ENCODE data around the gene CCDC102A.
"Not testable (repeated sequence)": the region's sequence is repeated elsewhere in the genome, so short reads cannot be mapped to it uniquely, and the experiment has no call there.

The CCDC102A gene

GRCh38 chr16:57572978-57573728, 36.8 kb upstream of the CCDC102A start:
- no peak for DNase-seq
- Histone ChIP-seq H3K4me3 (ENCODE audit: low read depth, low read length) (no peak overlapping the region), H3K36me3 (no peaks in the 10 kb centered on the region), H3K27me3 (no peaks in the 10 kb centered on the region), H3K4me1 (no peaks in the 10 kb centered on the region), H3K9me3 (no peaks in the 10 kb centered on the region; the same call in 1 of the 2 replicates)
- TF ChIP-seq CTCF (IDR thresholded peaks at IDR 0.05; ENCODE audit: low read depth, low read length), result no peak

GRCh38 chr16:57571098-57571497, 34.7 kb upstream of the CCDC102A start:
- no peak for TF ChIP-seq CTCF (IDR thresholded peaks at IDR 0.05; ENCODE audit: low read depth, low read length)
- H3K9me3 ChIP-seq, result no peaks in the 10 kb centered on the region; the same call in 1 of the 2 replicates
- no peaks in the 10 kb centered on the region for H3K27me3 ChIP-seq
- no peak for DNase-seq
- H3K4me1 ChIP-seq, result no peaks in the 10 kb centered on the region
- H3K36me3 ChIP-seq, result no peaks in the 10 kb centered on the region
- no peak overlapping the region for H3K4me3 ChIP-seq (ENCODE audit: low read depth, low read length)

GRCh38 chr16:57570301-57571070, 34.1 kb upstream of the CCDC102A start:
- Histone ChIP-seq H3K4me1 (no peaks in the 10 kb centered on the region), H3K9me3 (no peaks in the 10 kb centered on the region; the same call in 1 of the 2 replicates), H3K27me3 (no peaks in the 10 kb centered on the region), H3K36me3 (no peaks in the 10 kb centered on the region), H3K4me3 (ENCODE audit: low read depth, low read length) (no peak overlapping the region)
- no peak for DNase-seq
- TF ChIP-seq CTCF (IDR thresholded peaks at IDR 0.05; ENCODE audit: low read depth, low read length), result no peak

GRCh38 chr16:57569306-57569946, 33.1 kb upstream of the CCDC102A start:
- H3K4me3 ChIP-seq (ENCODE audit: low read depth, low read length), result no peak overlapping the region
- H3K4me1 ChIP-seq, result no peaks in the 10 kb centered on the region; the same call in 1 of the 2 replicates
- no peaks in the 10 kb centered on the region; the same call in 1 of the 2 replicates for H3K9me3 ChIP-seq
- H3K36me3 ChIP-seq, result no peaks in the 10 kb centered on the region
- no peak for DNase-seq
- no peak for TF ChIP-seq CTCF (IDR thresholded peaks at IDR 0.05; ENCODE audit: low read depth, low read length)
- H3K27me3 ChIP-seq, result no peaks in the 10 kb centered on the region

GRCh38 chr16:57568772-57569171, 32.4 kb upstream of the CCDC102A start:
- not testable (repeated sequence) for H3K9me3 ChIP-seq; H3K36me3 ChIP-seq; H3K4me1 ChIP-seq; H3K4me3 ChIP-seq (ENCODE audit: low read depth, low read length); H3K27me3 ChIP-seq; DNase-seq

- H3K36me3 ChIP-seq, result no peaks in the 10 kb centered on the region
- H3K9me3 ChIP-seq, result no peaks in the 10 kb centered on the region; the same call in 1 of the 2 replicates
- DNase-seq, result no peak
- no peaks in the 10 kb centered on the region for H3K27me3 ChIP-seq
- no peaks in the 10 kb centered on the region; the same call in 1 of the 2 replicates for H3K4me1 ChIP-seq
- no peak for TF ChIP-seq CTCF (IDR thresholded peaks at IDR 0.05; ENCODE audit: low read depth, low read length)
- no peak overlapping the region for H3K4me3 ChIP-seq (ENCODE audit: low read depth, low read length)
Observed at GRCh38 chr16:57568173-57568678, 31.9 kb upstream of the CCDC102A start.

Data from BE2C (cell line).